Left lung (tissue), 10 donors: Measurements from ENCODE around the gene CSNK1G2. TPM values are rescaled to one million over a fixed set of nuclear protein-coding genes. Genes with fewer than 3 reads are reported as not detected.
A peak's percentile ranks its signal among the peaks of the same experiment; 100 is the strongest.

Source experiments
- ATAC-seq: fragments of 200-7000 bp; cut with Tn5 transposase; one replicate; pipeline ENCODE4 v1.9.1; 2020; ENCODE audit warnings: moderate library complexity
- DNase-seq, 4 donors: peaks; one replicate each; pipeline ENCODE4 v3.0.0-alpha.2; 2013 to 2020
- H3K27ac ChIP-seq, 2 donors: fragments of 200-600 bp; sonication (generic) in 1 of 2; one replicate each; pipeline versions ENCODE4 v1.5.0 to v1.8.0; 2020 to 2021
- H3K27me3 ChIP-seq, 2 donors: fragments of 200-600 bp; sonication (generic) in 1 of 2; one replicate each; pipeline versions ENCODE4 v1.5.0 to v1.8.0; 2020 to 2021
- H3K36me3 ChIP-seq, 2 donors: fragments of 200-600 bp; sonication (generic) in 1 of 2; one replicate each; pipeline versions ENCODE4 v1.5.0 to v1.8.0; 2020 to 2021
- H3K4me1 ChIP-seq, 2 donors: fragments of 200-600 bp; one replicate each; pipeline ENCODE4 v1.8.0; 2021
- H3K4me3 ChIP-seq, 2 donors: fragments of 200-600 bp; sonication (generic) in 1 of 2; one replicate each; pipeline versions ENCODE4 v1.5.0 to v1.8.0; 2020 to 2021; ENCODE audit warnings: mild to moderate bottlenecking in 1 of 2
- H3K9me3 ChIP-seq, 2 donors: fragments of 200-600 bp; sonication (generic) in 1 of 2; one replicate each; pipeline versions ENCODE4 v1.5.0 to v1.8.0; 2020 to 2021
- CTCF ChIP-seq, 2 donors: fragments of 200-600 bp; sonication (generic) in 1 of 2; IDR thresholded peaks; one replicate each; pipeline versions ENCODE4 v1.5.0 to v1.8.0; 2021; ENCODE audit warnings: antibody characterized with exemption in 2 of 2
- intact Hi-C, 2 donors: fragments of 100-400 bp; cut with DNase I; formaldehyde crosslinking; loops; one replicate each; pipeline versions ENCODE4 v1.11.2 to v1.14.2; 2022
- polyA plus RNA-seq, 6 donors: library from polyadenylated mRNA; unstranded; fragments of 120-200 nt; gene quantifications; one replicate each; pipeline ENCODE4 v1.2.1, GENCODE V29; 2013; ENCODE audit not compliant: insufficient read length in 6 of 6
- total RNA-seq, 2 donors: library from RNA; stranded (reverse); fragmentation: NEBNext Ultra II Directional; extraction: Animal tissue kit (Norgen Biotek cat#: 25700); gene quantifications; one replicate each; pipeline ENCODE4 v1.2.1, GENCODE V29; 2021
- donor health status: DM: no; HTN: yes; CAD: no.
- donor health status: DM: no; HTN: no; CAD: no.

The CSNK1G2 gene
- total and polyA plus RNA-seq, 8 donors = 35.6 to 64.5 (median 44.6) TPM

DNA sequence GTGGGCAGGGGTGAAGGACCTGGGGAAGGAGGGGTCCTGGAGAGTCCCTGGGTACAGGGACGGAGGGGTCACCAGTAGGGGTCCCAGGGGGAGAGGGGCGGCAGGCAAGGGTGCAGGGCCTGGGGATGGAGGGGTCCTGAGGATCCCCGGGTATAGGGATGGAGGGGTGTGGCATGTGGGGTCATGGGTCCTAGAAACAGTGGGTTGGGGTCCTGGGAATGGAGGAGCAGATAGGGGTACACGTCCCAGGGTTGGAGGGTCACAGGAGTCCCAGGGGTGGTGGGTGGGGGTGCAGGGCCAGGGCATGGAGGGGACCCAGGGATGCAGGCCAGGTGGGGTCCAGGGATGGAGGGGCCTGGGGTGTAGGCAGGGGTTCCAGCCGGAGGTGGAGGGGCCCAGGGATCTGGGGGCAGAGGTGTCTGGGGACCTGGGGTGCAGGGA is 73.2 kb downstream of the CSNK1G2 start:
- intact Hi-C loops = no loop called here
- no peak overlapping the region for H3K27ac ChIP-seq
- no peaks in the 10 kb centered on the region for H3K27me3 ChIP-seq
- peak overlapping the region in 1 of 2 donors; percentile 56 for H3K4me3 ChIP-seq
- peaks cover 0 to 11% of the 10 kb centered on the region in 2 donors for H3K4me1 ChIP-seq
- TF ChIP-seq CTCF (IDR thresholded peaks at IDR 0.05) = no peak
- DNase-seq = no peak
- H3K36me3 ChIP-seq = no peaks in the 10 kb centered on the region
- no peaks in the 10 kb centered on the region for H3K9me3 ChIP-seq
- no peak for ATAC-seq

GRCh38 chr19:2014731-2015607 is 74.0 kb downstream of the CSNK1G2 start:
- peak in 1 of 4 donors; percentile 86 for DNase-seq
- intact Hi-C loops = loop anchor here in 1 of 2 donors (5.0 kb wide), 1 partner anchor 52 kb away; no protein-coding TSS in a partner anchor
- Histone ChIP-seq H3K27me3 (no peaks in the 10 kb centered on the region), H3K9me3 (no peaks in the 10 kb centered on the region), H3K4me1 (peaks cover 0 to 18% of the 10 kb centered on the region in 2 donors), H3K36me3 (no peaks in the 10 kb centered on the region), H3K27ac (peak overlapping the region in 1 of 2 donors; percentile 65), H3K4me3 (peak overlapping the region; percentile 56)
- TF ChIP-seq CTCF (IDR thresholded peaks at IDR 0.05) = no peak
- peak; percentile 5 for ATAC-seq

DNA sequence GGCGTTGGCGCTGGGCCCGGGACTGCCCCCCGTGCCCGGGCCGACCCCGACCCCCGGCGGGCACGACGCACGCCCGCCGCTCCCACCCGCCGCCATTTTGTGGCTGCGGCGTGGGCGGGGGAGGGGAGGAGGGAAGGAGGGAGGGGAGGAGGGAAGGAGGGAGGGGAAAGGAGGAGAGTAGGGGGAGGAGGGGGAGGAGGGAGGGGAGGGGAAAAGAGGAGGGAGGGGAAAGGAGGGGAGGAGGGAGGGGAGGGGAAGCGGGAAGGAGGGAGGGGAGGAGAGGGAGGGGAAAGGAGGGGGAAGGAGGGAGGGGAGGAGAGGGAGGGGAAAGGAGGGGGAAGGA is 74.6 kb downstream of the CSNK1G2 start, which contains the start of gene BTBD2:
BTBD2 (minus strand) TSS at position 107 of the 343 bp plus-strand sequence; CDS start at position 96, 11 bp downstream.
- Histone ChIP-seq H3K4me3 (peak within 1 kb of the TSS; percentile 56), H3K9me3 (no peaks in the 10 kb centered on the region), H3K27me3 (no peaks in the 10 kb centered on the region), H3K4me1 (peaks cover 0 to 21% of the 10 kb centered on the region in 2 donors), H3K27ac (peak within 1 kb of the TSS in 1 of 2 donors; percentile 65), H3K36me3 (no peaks in the 10 kb centered on the region)
- intact Hi-C loops = loop anchor here in 1 of 2 donors (5.0 kb wide), 1 partner anchor 52 kb away; no protein-coding TSS in a partner anchor
- ATAC-seq (peak; percentile 21), DNase-seq (peak in 3 of 4 donors; percentile 52 to 85 (median 67))
- no peak for TF ChIP-seq CTCF (IDR thresholded peaks at IDR 0.05)

DNA sequence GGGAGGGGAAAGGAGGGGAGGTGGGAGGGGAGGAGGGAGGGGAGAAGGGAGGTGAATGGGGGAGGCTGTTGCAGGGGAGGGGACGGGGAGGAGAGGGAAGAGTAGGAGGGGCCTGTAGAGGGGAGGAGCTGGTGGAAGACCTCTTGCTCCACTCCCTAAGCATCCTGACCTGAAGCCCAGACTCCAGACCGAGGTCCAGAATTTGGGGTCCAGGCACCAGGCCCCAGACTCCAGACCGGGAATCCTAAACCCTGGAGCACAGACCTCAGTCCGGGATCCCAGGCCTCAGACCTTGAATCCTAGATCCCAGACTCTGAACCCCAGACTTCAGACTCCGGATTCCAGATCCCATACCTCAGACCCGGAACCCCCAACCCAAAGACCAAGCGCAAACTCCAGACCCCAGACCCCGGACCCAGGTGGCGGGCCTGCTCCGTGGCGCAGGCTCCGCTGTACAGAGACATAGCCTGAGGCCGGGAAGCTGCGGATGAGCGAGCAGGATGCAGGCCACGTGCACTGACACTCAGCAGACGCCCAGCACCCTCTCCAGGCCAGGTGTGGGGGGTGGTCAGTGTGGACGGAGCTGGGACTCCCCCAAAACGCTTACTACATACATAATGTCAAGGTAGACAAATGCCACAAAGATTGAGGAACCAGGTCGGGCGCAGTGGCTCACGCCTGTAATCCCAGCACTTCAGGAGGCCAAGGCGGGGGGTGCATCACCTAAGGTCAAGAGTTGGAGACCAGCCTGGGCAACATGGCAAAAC is 75.3 kb downstream of the CSNK1G2 start:
- DNase-seq (peak in 3 of 4 donors; percentile 54 to 83 (median 81)), ATAC-seq (peak; percentile 84)
- peaks cover 0 to 18% of the 10 kb centered on the region in 2 donors for H3K4me1 ChIP-seq
- intact Hi-C loops = loop anchor here in 1 of 2 donors (5.0 kb wide), 1 partner anchor 51 kb away; no protein-coding TSS in a partner anchor
- peak overlapping the region in 1 of 2 donors; percentile 56 for H3K4me3 ChIP-seq
- no peaks in the 10 kb centered on the region for H3K27me3 ChIP-seq
- no peaks in the 10 kb centered on the region for H3K36me3 ChIP-seq
- TF ChIP-seq CTCF (IDR thresholded peaks at IDR 0.05) = no peak
- H3K9me3 ChIP-seq = no peaks in the 10 kb centered on the region
- peak overlapping the region in 1 of 2 donors; percentile 45 for H3K27ac ChIP-seq
